NCI-H69 (cell line): Measurements from ENCODE around the gene C22orf23.

Experiments used
- DNase-seq: peaks from one replicate; lab custom pipeline; 2025; lab: John Stamatoyannopoulos, UW

C22orf23 gene

GRCh38 chr22:37898441-37899181 is 54.8 kb downstream of the C22orf23 start:
- no peak for DNase-seq

DNA sequence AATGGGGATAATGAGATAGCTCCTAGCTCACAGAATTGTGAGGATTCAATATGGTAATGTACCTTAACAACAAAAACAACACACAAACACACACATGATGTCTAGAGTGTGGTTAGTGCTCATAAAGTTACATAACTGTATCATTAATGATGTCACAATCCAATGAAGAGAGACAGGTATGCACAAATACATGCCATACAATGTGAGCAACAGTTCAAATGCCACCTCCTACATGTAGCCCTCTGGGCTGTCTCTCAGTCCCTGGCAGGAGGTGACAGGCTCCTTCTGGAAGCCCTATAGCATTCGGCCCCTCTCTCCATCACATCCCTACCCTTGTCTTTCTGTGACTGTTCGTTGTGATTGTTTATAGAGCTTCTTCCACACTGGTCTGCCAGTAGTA is 55.6 kb downstream of the C22orf23 start:
- no peak for DNase-seq

GRCh38 chr22:37896939-37897338 is 56.5 kb downstream of the C22orf23 start:
- DNase-seq, result no peak

DNA sequence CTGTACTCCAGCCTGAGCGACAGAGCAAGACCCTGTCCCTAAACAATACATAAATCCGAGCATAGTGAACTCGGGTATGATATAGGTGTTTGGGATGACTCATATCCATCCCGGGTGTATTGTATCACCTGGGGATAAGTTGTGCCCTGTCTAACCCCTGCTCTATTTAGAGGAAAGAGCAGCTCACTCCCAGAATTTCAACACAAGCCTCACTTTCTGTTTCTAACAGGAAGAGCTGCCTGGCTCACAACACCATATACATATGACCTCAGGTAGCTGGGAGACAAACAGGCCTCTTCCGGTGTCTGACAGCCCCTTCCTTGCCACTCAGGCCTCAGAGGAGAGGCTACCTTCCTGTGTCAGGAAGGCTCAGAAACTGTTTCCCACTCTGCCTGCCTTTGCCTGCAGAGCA is 57.2 kb downstream of the C22orf23 start:
- peak; percentile 58 for DNase-seq

- no peak for DNase-seq
These were observed 58.3 kb downstream of the C22orf23 start for GRCh38 chr22:37894939-37895670.

- DNase-seq, result no peak
These were observed 59.8 kb downstream of the C22orf23 start for GRCh38 chr22:37893583-37893983.
